GDM1 (cell line): ENCODE measurements around the gene DNAJC7.
"Not testable (repeated sequence)": the region's sequence is repeated elsewhere in the genome, so short reads cannot be mapped to it uniquely, and the experiment has no call there.

Experiments
- DNase-seq: peaks from one replicate; lab custom pipeline; 2025; lab: John Stamatoyannopoulos, UW

DNAJC7 gene

GRCh38 chr17:42010898-42011516 is 6.2 kb downstream of the DNAJC7 start:
- no peak for DNase-seq

GRCh38 chr17:42010266-42010680 is 7.0 kb downstream of the DNAJC7 start:
- not testable (repeated sequence) for DNase-seq

DNA sequence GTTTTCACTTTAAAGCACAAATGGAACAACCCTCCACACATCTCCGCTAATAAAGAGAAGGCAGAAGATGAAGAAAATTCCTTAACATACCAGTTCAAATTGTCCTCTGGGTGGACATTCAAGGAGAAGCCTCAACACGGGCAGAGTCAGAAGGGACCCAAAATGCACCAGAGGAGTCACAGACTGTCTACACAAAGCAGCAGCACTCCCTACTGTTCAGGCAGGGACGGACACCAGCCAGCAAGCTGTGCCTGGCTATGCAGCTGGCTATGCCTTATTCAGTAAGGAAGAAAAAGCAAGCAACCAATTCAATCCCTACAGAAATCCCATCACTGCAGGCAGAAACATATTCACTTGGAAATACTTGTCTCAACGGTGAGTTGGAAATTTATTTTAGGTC is 8.1 kb downstream of the DNAJC7 start:
- no peak for DNase-seq

- DNase-seq = no peak
These were observed 12.1 kb downstream of the DNAJC7 start for GRCh38 chr17:42005166-42005565.

- DNase-seq = no peak
These were observed 14.4 kb downstream of the DNAJC7 start for GRCh38 chr17:42002792-42003301.

- no peak for DNase-seq
These were observed 15.0 kb downstream of the DNAJC7 start for GRCh38 chr17:42002175-42002791.

GRCh38 chr17:42001729-42002128 is 15.5 kb downstream of the DNAJC7 start:
- no peak for DNase-seq

- DNase-seq = no peak
These were observed 16.7 kb downstream of the DNAJC7 start for GRCh38 chr17:42000413-42001133.

DNA sequence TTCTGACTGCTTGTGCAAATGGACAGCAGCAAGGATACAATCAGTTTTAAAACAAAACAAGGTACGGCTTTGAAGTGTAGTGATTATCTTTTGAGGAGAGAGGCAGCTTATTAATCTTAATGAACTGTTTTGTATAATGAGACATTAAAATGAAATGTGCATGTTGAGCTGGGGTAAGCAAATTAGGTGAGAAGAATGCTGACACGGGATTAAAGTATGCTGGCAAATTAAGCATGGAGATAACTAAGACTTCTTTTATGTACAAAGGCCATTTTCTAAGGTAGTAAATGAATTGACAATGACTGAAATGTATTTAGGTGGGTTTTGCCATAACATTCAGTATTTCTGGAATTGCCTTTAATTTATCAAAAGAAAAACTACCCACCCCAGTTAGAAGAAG is 18.7 kb downstream of the DNAJC7 start:
- no peak for DNase-seq

- no peak for DNase-seq
These were observed 20.4 kb downstream of the DNAJC7 start for GRCh38 chr17:41996855-41997164.

GRCh38 chr17:41992576-41992975 is 24.7 kb downstream of the DNAJC7 start:
- no peak for DNase-seq

- no peak for DNase-seq
These were observed 27.4 kb downstream of the DNAJC7 start for GRCh38 chr17:41989702-41990419.

- DNase-seq = no peak
These were observed 28.8 kb downstream of the DNAJC7 start for GRCh38 chr17:41988418-41988817.

GRCh38 chr17:41987642-41988041 is 29.6 kb downstream of the DNAJC7 start:
- DNase-seq = no peak

GRCh38 chr17:41986634-41987033 is 30.6 kb downstream of the DNAJC7 start:
- DNase-seq = no peak

DNA sequence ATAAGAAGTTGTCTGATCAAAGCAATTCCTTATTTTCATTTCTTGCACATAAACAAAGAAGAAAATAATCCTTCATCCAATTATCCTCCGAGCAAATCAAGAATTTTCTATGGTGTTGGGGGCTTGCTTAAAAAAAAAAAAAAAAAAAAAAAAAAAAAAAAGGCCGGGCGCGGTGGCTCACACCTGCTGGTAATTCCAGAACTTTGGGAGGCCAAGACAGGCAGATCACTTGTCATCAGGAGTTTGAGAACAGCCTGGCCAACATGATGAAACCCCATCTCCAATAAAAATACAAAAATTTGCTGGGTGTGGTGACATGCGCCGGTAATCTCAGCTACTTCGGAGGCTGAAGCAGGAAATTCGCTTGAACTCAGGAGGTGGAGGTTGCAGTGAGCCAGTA is 31.3 kb downstream of the DNAJC7 start:
- DNase-seq = no peak

GRCh38 chr17:41984454-41984853 is 32.8 kb downstream of the DNAJC7 start:
- no peak for DNase-seq

- DNase-seq = no peak
These were observed 35.0 kb downstream of the DNAJC7 start for GRCh38 chr17:41982026-41982760.

- no peak for DNase-seq
These were observed 39.2 kb downstream of the DNAJC7 start for GRCh38 chr17:41977991-41978390.

DNA sequence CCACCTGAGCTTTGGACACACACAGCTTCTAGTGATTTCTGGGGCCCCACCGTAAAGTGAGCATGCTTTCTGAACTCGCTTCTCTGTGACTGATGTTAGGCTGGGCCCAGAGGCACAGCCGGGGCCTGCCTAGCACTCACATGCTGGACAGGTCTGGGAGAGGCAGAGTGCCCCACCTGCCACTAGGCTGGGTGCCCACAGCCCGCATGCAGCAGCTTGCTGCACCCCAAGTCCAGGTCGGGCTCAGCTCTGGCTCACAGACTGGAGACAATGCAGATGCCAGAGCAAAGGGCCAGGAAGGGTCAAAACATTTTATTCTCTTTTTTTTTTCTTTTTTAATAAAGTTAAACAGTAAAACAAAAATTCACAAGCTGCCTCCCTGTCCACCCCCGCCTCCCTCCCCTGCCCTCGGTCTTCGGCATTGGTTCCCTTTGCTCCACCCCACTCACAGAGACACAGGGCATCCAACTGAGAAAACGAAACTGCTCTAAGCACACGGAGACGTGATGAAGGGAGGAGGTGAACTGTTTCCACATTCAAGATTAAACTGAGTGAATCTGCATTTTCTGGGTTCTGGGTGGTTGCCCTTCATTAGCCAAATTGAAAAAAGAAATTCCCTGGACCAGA is 41.0 kb downstream of the DNAJC7 start:
- no peak for DNase-seq
